Immature natural killer cell (primary cell): ENCODE data around the gene TMEM145. TPM values are rescaled to one million over a fixed set of nuclear protein-coding genes. Genes with fewer than 3 reads are reported as not detected.
A peak's percentile ranks its signal among the peaks of the same experiment; 100 is the strongest.

ENCODE experiments used
- DNase-seq, 3 donors: peaks; one replicate each; pipeline ENCODE4 v3.0.0; 2022; ENCODE audit warnings: mixed read lengths in 1 of 3
- H3K27ac Mint-ChIP-seq, 6 donors: one replicate each; pipeline ENCODE4 v1.8.0; 2020; ENCODE audit warnings: mixed read lengths in 6 of 6, mild to moderate bottlenecking in 5 of 6, inconsistent platforms in 4 of 6, moderate library complexity in 3 of 6
- H3K27me3 Mint-ChIP-seq, 3 donors: one replicate each; pipeline ENCODE4 v1.8.0; 2020 to 2021; ENCODE audit warnings: low read depth in 3 of 3, mild to moderate bottlenecking in 3 of 3, mixed read lengths in 3 of 3, moderate library complexity in 3 of 3, inconsistent platforms in 1 of 3
- H3K36me3 Mint-ChIP-seq, 3 donors: one replicate each; pipeline ENCODE4 v1.8.0; 2020; ENCODE audit warnings: mixed read lengths in 3 of 3, inconsistent platforms in 2 of 3, mild to moderate bottlenecking in 2 of 3
- H3K4me1 Mint-ChIP-seq, 2 donors: one replicate each; pipeline ENCODE4 v1.8.0; 2020; ENCODE audit warnings: inconsistent platforms in 2 of 2, mild to moderate bottlenecking in 2 of 2, mixed read lengths in 2 of 2, moderate library complexity in 1 of 2
- H3K4me3 Mint-ChIP-seq, 5 donors: one replicate each; pipeline ENCODE4 v1.8.0; 2020; ENCODE audit warnings: mild to moderate bottlenecking in 5 of 5, mixed read lengths in 5 of 5, inconsistent platforms in 3 of 5, moderate library complexity in 3 of 5
- H3K9me3 Mint-ChIP-seq, 6 donors: one replicate each; pipeline ENCODE4 v1.8.0; 2020; ENCODE audit warnings: mild to moderate bottlenecking in 6 of 6, mixed read lengths in 6 of 6, inconsistent platforms in 4 of 6, moderate library complexity in 3 of 6
- polyA plus RNA-seq, 3 donors: library from polyadenylated mRNA; unstranded; fragments of 300-500 nt; fragmentation: Illumina TruSeq; gene quantifications; one replicate each; pipeline ENCODE4 v1.2.3, GENCODE V29; 2021

Gene TMEM145
- polyA plus RNA-seq, 3 donors from 2014 or later = not detected

DNA sequence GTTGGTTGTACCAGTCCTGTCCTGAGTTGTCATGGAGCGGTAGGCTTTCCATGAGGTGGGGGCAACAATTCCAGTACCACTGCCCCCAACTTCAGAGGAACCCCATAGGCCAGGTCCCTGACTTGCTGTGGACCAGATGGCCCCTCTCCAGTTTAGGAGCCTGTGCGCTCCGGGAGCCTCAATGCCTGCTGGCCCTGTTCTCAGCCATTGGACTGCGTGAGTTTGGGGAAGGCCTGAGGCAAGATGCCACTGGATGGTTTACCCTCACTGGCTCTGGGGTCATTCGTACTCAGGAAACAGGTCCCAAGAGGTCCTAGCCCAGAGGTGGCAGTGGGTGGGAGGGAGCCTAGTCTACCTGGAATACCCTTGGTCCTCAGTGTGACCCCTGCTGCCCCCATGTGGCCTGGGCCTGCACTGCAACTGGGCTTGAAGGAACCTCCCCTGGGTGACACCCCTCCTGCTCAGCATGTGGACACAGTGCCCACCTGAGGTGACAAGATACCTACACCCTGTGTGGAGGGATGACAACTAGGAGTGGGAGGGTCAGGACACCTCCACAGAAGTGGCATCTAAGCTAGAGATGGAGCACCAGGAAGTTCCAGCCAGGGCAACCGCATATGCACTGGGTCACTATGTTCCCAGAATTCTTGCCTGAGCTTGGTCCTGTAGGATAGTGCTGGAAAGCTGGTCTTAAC is 17.1 kb upstream of the TMEM145 start:
- no peak overlapping the region for H3K4me3 Mint-ChIP-seq
- peak overlapping the region in 1 of 6 donors; percentile 43 for H3K27ac Mint-ChIP-seq
- peaks cover 0 to 2% (median 2%) of the 10 kb centered on the region in 3 donors for H3K27me3 Mint-ChIP-seq
- peaks cover 0 to 9% (median 4%) of the 10 kb centered on the region in 3 donors for H3K36me3 Mint-ChIP-seq
- peak; percentile 79 to 83 (median 80) for DNase-seq
- no peaks in the 10 kb centered on the region for H3K9me3 Mint-ChIP-seq
- H3K4me1 Mint-ChIP-seq = no peaks in the 10 kb centered on the region

GRCh38 chr19:42297039-42297438 is 16.1 kb upstream of the TMEM145 start:
- Mint-ChIP-seq H3K9me3 (no peaks in the 10 kb centered on the region), H3K36me3 (peaks cover 0 to 4% (median 0%) of the 10 kb centered on the region in 3 donors), H3K4me1 (peaks cover 1 to 9% of the 10 kb centered on the region in 2 donors), H3K4me3 (no peak overlapping the region), H3K27me3 (peaks cover 0 to 2% (median 0%) of the 10 kb centered on the region in 3 donors), H3K27ac (peak overlapping the region in 1 of 6 donors; percentile 35)
- no peak for DNase-seq

DNA sequence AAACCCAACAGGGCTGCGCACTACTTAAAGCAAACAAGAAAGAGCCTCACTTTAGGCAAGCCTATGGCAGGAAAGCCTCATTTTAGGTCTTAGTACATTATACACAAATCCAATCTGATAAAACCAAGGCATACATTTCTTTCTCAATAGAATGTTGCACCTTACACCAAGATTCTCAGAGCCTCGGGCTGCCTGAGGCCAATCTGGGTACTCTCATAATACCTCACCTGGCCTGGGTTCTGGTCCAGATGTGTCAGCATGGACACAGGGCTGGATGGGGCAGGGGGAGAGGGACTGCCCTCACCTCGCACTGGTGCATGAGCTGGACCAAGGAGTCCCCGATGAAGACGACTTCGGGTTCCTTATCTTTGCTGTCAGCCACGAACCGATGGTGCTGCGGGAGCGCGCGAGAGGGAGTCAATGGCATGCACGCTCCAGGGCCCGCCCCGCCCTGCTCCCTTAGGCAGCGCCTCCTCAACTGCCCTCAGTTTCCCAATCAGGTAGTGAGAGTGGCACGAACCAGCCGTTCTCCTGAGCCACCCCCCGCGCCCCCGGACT is 11.4 kb upstream of the TMEM145 start, which contains the start of gene PRR19:
Gene PRR19, plus strand, starts transcription at position 487 of the 558 bp plus-strand sequence. CDS start 7,453 bp downstream, outside the sequence.
- Mint-ChIP-seq H3K27ac (peak within 1 kb of the TSS in 5 of 6 donors; percentile 55 to 80 (median 61)), H3K9me3 (no peaks in the 10 kb centered on the region), H3K4me3 (peak within 1 kb of the TSS; percentile 81 to 90 (median 89)), H3K4me1 (peaks cover 19 to 24% of the 10 kb centered on the region in 2 donors), H3K36me3 (no peaks in the 10 kb centered on the region), H3K27me3 (peaks cover 0 to 8% (median 2%) of the 10 kb centered on the region in 3 donors)
- DNase-seq = no peak

DNA sequence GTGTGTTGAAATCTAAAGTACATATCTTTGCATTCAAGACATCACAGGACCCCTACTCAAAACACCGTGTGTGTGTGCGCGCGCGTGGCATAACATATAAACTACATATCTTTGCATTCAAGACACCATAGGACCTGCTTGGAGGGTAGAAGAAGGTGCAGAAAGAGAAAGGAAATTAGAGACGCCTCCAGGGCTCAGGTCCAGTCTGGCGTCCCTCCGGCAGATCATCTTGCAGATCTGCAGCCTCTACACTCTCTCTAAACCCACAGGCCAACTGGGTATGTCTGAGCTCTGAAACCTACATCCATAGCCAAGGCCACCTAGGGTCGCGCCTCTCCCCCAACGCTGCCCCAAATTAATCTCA is 10.0 kb upstream of the TMEM145 start:
- H3K36me3 Mint-ChIP-seq = peaks cover 0 to 3% (median 0%) of the 10 kb centered on the region in 3 donors

DNA sequence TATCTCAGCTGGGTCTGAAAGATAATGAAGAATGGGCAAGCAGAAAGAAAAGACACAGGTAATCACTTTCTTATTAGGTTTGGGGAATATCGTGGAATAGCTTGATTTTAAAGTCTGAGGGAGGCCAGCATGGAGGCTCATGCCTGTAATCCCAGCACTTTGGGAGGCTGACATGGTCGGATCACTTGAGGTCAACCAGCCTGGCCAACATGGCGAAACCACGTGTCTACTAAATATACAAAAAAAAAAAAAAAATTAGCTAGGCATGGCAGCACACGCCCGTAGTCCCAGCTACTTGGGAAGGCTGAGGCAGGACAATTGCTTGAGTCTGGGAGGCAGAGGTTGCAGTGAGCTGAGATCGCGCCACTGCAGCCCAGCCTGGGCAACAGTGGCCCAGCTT is 9.2 kb upstream of the TMEM145 start:
- H3K27ac Mint-ChIP-seq = peak overlapping the region in 1 of 6 donors; percentile 75
- H3K36me3 Mint-ChIP-seq = peaks cover 0 to 3% (median 0%) of the 10 kb centered on the region in 3 donors
- H3K4me3 Mint-ChIP-seq = peak overlapping the region in 2 of 5 donors; percentile 47 to 90
- H3K9me3 Mint-ChIP-seq = no peaks in the 10 kb centered on the region
- peaks cover 19 to 24% of the 10 kb centered on the region in 2 donors for H3K4me1 Mint-ChIP-seq
- DNase-seq = no peak
- H3K27me3 Mint-ChIP-seq = peaks cover 2 to 11% (median 3%) of the 10 kb centered on the region in 3 donors

More for the DNA sequence above, 10.0 kb upstream of the TMEM145 start:
- Mint-ChIP-seq H3K27me3 (peaks cover 2 to 8% (median 3%) of the 10 kb centered on the region in 3 donors), H3K9me3 (no peaks in the 10 kb centered on the region), H3K4me3 (peak overlapping the region; percentile 81 to 90 (median 89)), H3K4me1 (peaks cover 19 to 24% of the 10 kb centered on the region in 2 donors), H3K27ac (peak overlapping the region in 3 of 6 donors; percentile 39 to 80 (median 78))
- DNase-seq = no peak

- no peak overlapping the region for H3K4me3 Mint-ChIP-seq
- no peaks in the 10 kb centered on the region for H3K9me3 Mint-ChIP-seq
- no peak for DNase-seq
- H3K27ac Mint-ChIP-seq = no peak overlapping the region
- H3K36me3 Mint-ChIP-seq = peaks cover 0 to 3% (median 0%) of the 10 kb centered on the region in 3 donors
- H3K4me1 Mint-ChIP-seq = peaks cover 19% of the 10 kb centered on the region in 2 donors
- peaks cover 2 to 11% (median 8%) of the 10 kb centered on the region in 3 donors for H3K27me3 Mint-ChIP-seq
These were observed 6.5 kb upstream of the TMEM145 start for GRCh38 chr19:42306646-42307045.

GRCh38 chr19:42309686-42310085 is 3.4 kb upstream of the TMEM145 start:
- no peak for DNase-seq
- Mint-ChIP-seq H3K27me3 (peaks cover 9 to 18% (median 11%) of the 10 kb centered on the region in 3 donors), H3K36me3 (peaks cover 0 to 3% (median 0%) of the 10 kb centered on the region in 3 donors), H3K27ac (no peak overlapping the region), H3K9me3 (no peaks in the 10 kb centered on the region), H3K4me1 (peaks cover 19 to 20% of the 10 kb centered on the region in 2 donors), H3K4me3 (no peak overlapping the region)

GRCh38 chr19:42311657-42312056 is 1.5 kb upstream of the TMEM145 start:
- Mint-ChIP-seq H3K36me3 (peaks cover 0 to 3% (median 0%) of the 10 kb centered on the region in 3 donors), H3K9me3 (no peaks in the 10 kb centered on the region), H3K27ac (no peak overlapping the region), H3K27me3 (peaks cover 10 to 18% (median 15%) of the 10 kb centered on the region in 3 donors), H3K4me1 (peaks cover 23% of the 10 kb centered on the region in 2 donors), H3K4me3 (no peak overlapping the region)
- no peak for DNase-seq

GRCh38 chr19:42312370-42312769 is 739 bp upstream of the TMEM145 start:
- Mint-ChIP-seq H3K27ac (no peak overlapping the region), H3K4me3 (peak overlapping the region; percentile 54 to 73 (median 68))

DNA sequence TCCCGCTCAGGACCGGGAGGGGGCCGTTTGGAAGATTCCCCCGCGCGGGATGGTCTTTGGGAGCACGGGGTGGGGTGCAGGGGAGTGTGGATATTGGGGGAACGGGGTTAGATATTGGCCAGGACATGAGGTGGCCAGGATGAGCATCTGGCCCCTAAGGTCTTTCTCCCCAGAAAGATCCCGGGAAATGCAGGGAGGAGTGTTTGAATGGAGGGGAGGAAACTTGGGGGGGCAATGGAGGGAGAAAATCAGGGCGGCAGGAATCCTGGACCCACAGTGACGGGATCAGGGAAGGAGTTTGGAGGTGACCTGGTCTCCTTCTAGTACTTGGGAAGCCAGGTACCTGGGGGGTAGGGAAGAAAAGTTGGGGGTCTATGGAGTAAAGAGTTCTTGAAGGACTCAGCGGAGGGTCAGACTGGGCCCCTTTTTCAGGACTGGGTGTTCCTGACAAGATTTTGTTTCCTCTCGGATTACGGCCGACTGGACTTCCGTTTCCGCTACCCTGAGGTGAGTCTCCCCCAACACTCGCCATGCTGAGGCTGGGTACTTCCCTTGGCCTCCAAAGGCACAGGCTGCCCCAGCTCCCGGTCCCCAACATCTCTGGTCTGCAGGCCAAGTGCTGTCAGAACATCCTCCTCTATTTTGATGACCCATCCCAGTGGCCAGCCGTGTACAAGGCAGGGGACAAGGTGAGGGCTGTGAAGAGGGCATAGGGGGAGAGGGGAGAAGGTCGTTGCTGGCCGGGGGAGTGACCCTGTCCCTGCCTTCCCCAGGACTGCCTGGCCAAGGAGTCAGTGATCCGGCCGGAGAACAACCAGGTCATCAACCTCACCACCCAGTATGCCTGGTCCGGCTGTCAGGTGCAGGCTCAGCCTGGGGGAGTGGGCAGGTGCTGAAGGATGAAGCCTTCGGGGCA is 989 bp downstream of the TMEM145 start:
- DNase-seq = no peak
- H3K4me3 Mint-ChIP-seq = peak overlapping the region in 4 of 5 donors; percentile 33 to 58 (median 46)
- H3K4me1 Mint-ChIP-seq = peaks cover 32% of the 10 kb centered on the region in 2 donors
- peaks cover 8 to 18% (median 15%) of the 10 kb centered on the region in 3 donors for H3K27me3 Mint-ChIP-seq
- no peak overlapping the region for H3K27ac Mint-ChIP-seq
- no peaks in the 10 kb centered on the region for H3K36me3 Mint-ChIP-seq
- H3K9me3 Mint-ChIP-seq = no peaks in the 10 kb centered on the region

More at GRCh38 chr19:42312370-42312769, 739 bp upstream of the TMEM145 start:
- Mint-ChIP-seq H3K27me3 (peaks cover 10 to 18% (median 15%) of the 10 kb centered on the region in 3 donors), H3K4me1 (peaks cover 30% of the 10 kb centered on the region in 2 donors), H3K36me3 (peaks cover 0 to 3% (median 0%) of the 10 kb centered on the region in 3 donors), H3K9me3 (no peaks in the 10 kb centered on the region)
- DNase-seq = peak in 1 of 3 donors; percentile 34

- Mint-ChIP-seq H3K4me1 (peaks cover 32% of the 10 kb centered on the region in 2 donors), H3K27ac (no peak overlapping the region), H3K4me3 (peak overlapping the region in 1 of 5 donors; percentile 22), H3K9me3 (no peaks in the 10 kb centered on the region), H3K27me3 (peaks cover 8 to 18% (median 15%) of the 10 kb centered on the region in 3 donors), H3K36me3 (no peaks in the 10 kb centered on the region)
- no peak for DNase-seq
These were observed 1.9 kb downstream of the TMEM145 start for GRCh38 chr19:42315024-42315423.

DNA sequence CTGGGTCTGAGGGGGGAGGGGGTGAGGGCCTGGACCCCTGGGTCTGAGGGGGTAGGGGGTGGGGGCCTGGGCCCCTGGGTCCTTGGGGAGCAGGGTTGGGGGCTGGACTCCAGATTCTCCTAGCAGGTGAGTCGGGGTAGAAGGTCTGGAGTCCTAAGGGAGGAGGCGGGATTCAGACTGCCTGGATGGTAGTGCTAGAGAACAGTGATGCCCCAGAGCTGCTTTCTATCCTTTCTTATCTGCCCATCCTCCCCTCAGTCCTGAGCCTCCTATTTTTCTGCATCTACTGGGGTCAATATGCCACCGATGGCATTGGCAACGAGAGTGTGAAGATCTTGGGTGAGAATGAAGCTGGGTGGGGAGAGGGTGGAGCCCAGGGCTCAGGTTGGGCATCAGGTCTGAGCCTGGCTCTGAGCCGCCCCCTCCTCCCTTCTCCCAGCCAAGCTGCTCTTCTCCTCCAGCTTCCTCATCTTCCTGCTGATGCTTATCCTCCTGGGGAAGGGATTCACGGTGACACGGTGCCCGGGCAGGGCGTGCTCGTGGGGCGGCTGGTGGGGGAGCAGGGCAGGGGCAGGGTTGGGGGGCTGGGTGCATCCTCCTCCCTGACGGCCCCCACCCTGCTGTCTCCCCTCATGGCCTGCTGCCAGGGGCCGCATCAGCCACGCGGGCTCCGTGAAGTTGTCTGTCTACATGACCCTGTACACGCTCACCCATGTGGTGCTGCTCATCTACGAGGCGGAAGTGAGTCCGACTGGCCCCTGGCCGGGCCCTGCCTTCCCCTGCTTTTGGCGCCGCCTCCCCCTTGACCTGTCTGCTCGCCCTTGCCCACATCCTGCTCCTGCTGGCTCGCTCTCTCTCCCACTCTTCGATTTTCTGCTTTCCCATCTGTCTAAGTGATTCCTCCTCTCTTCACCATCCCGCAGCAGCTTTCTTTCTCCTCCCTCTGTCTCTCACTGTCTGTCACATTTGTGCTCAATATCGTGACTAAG is 3.4 kb downstream of the TMEM145 start:
- Mint-ChIP-seq H3K27ac (peak overlapping the region in 5 of 6 donors; percentile 18 to 77 (median 56)), H3K36me3 (no peaks in the 10 kb centered on the region), H3K9me3 (no peaks in the 10 kb centered on the region), H3K4me1 (peaks cover 32% of the 10 kb centered on the region in 2 donors), H3K4me3 (peak overlapping the region; percentile 46 to 87 (median 70)), H3K27me3 (peaks cover 8 to 15% (median 15%) of the 10 kb centered on the region in 3 donors)
- peak in 2 of 3 donors; percentile 29 to 30 for DNase-seq
